GM12878 (cell line): ENCODE data around the gene SLC22A31.

ENCODE experiments used
- CHD2 ChIP-seq: IDR thresholded peaks from 2 replicates; pipeline ENCODE4 v1.6.1; 2011; ENCODE audit warnings: low read depth, low read length, improper control_type of control experiment, borderline replicate concordance
- CTCF ChIP-seq, 3 experiments: IDR thresholded peaks in 2 of 3; conservative IDR thresholded peaks in 1 of 3; 2 replicates each; pipeline ENCODE4 v1.5.1; 2011; ENCODE audit warnings: low read depth in 3 of 3, low read length in 3 of 3, mild to moderate bottlenecking in 3 of 3, control low read depth in 2 of 3, moderate library complexity in 2 of 3, inconsistent platforms in 1 of 3, mixed read lengths in 1 of 3; ENCODE audit not compliant: control insufficient read depth in 2 of 3, insufficient read depth in 1 of 3; ENCODE audit errors: extremely low read depth in 1 of 3
- EZH2 ChIP-seq: IDR thresholded peaks from 2 replicates; pipeline ENCODE4 v1.6.1; 2012; ENCODE audit warnings: low read depth, mild to moderate bottlenecking, control low read depth, inconsistent platforms, low read length, borderline replicate concordance; ENCODE audit not compliant: control insufficient read depth
- HDAC6 ChIP-seq: fragments of 200-600 bp; sonication (generic); IDR thresholded peaks from one replicate; pipeline ENCODE4 v1.8.0; 2017; ENCODE audit warnings: antibody characterized with exemption; ENCODE audit not compliant: unreplicated experiment
- IKZF1 ChIP-seq: fragments of 450-650 bp; conservative IDR thresholded peaks from 2 replicates; pipeline ENCODE4 v1.6.1; 2017; ENCODE audit warnings: antibody characterized with exemption, mild to moderate bottlenecking
- NFIC ChIP-seq: IDR thresholded peaks from 2 replicates; pipeline ENCODE4 v1.6.1; 2012; ENCODE audit warnings: low read depth, mild to moderate bottlenecking, inconsistent platforms, low read length, moderate library complexity
- POLR2AphosphoS5 ChIP-seq: IDR thresholded peaks from 2 replicates; pipeline ENCODE4 v1.6.1; 2011; ENCODE audit warnings: mild to moderate bottlenecking, low read length, inconsistent platforms
- SMC3 ChIP-seq: IDR thresholded peaks from 2 replicates; pipeline ENCODE4 v1.6.1; 2011; ENCODE audit warnings: low read length, improper control_type of control experiment, borderline replicate concordance
- STAT1 ChIP-seq: fragments of 450-650 bp; conservative IDR thresholded peaks from 2 replicates; pipeline ENCODE4 v1.6.1; 2014; ENCODE audit warnings: antibody characterized with exemption, mild to moderate bottlenecking
- TAF1 ChIP-seq: IDR thresholded peaks from 2 replicates; pipeline ENCODE4 v1.6.1; 2011; ENCODE audit warnings: mild to moderate bottlenecking, low read depth, low read length, borderline replicate concordance

DNA sequence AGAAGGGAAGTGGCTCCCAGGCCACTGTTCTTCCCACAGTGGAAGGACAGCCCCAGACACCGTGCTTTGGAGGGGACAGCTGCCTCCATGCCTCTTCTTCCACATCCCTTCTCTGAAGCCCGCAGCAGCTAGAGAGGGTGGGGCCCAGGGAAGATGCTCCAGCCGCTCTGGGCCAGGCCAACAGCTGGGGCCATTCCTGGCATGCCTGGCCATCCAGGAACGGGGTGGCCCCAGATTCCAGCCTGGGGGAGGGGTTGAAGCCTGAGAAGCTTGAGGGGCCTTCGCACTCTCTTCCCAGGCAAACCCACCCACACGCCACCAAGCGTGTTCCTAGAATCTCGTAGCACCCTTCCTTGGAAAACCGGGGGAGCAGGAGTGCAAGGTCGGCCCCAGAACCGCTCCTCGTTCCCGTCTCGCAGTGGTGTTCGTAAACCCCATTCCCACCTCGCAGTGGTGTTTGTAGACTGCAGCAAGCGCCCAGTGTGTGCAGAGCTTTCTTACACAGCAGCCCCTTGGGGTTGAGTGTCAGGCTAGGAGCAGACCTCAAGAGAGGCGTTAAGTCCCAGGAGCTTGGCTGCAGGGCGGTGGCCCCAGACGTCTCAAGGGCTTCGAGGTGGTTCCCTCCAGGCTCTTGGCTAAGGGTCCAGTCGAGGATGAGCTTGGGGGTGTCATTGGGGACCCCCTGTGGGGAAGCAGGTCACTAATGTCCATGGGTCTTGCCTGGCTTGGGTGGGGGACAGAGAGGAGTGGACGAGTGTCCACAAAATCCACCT, 26.1 kb downstream of the SLC22A31 start:
- TF ChIP-seq STAT1 (no peak), SMC3 (no peak), HDAC6 (no peak), CHD2 (no peak), NFIC (no peak), TAF1 (no peak), CTCF (IDR thresholded peaks at IDR 0.05 in 2 of 3, conservative IDR thresholded peaks at IDR 0.05 in 1 of 3; ENCODE audit: control insufficient read depth in 2 of 3, extremely low read depth in 1 of 3, insufficient read depth in 1 of 3, low read depth in 3 of 3, low read length in 3 of 3) (no peak), POLR2AphosphoS5 (no peak), EZH2 (no peak), IKZF1 (no peak)
